Right renal pelvis (tissue), 4 donors: Measurements from ENCODE around the gene DNAJC8. TPM values are rescaled to one million over a fixed set of nuclear protein-coding genes. Genes with fewer than 3 reads are reported as not detected.
A peak's percentile ranks its signal among the peaks of the same experiment; 100 is the strongest.

Experiments used
- DNase-seq, 4 donors: peaks; one replicate each; pipeline ENCODE4 v3.0.0-alpha.2; 2013; ENCODE audit warnings: low read depth in 4 of 4, low spot score in 3 of 4, missing footprints in 1 of 4
- polyA plus RNA-seq, 4 donors: library from polyadenylated mRNA; unstranded; fragments of 120-200 nt; gene quantifications; one replicate each; pipeline ENCODE4 v1.2.1, GENCODE V29; 2013; ENCODE audit not compliant: insufficient read length in 4 of 4

Gene DNAJC8
- polyA plus RNA-seq, 4 donors, result 147 to 176 (median 171) TPM

- DNase-seq, result no peak
These were observed 23.5 kb upstream of the DNAJC8 start for GRCh38 chr1:28256197-28256827.

- no peak for DNase-seq
These were observed 17.1 kb upstream of the DNAJC8 start for GRCh38 chr1:28249866-28250295.

GRCh38 chr1:28249013-28249865 lies 16.4 kb upstream of the DNAJC8 start:
- DNase-seq, result no peak

- peak in 1 of 4 donors; percentile 74 for DNase-seq
These were observed 15.6 kb upstream of the DNAJC8 start for GRCh38 chr1:28248273-28249012.

- no peak for DNase-seq
These were observed 14.9 kb upstream of the DNAJC8 start for GRCh38 chr1:28247612-28248272.

GRCh38 chr1:28246427-28246832 lies 13.6 kb upstream of the DNAJC8 start:
- DNase-seq, result no peak

GRCh38 chr1:28244549-28245251 lies 11.9 kb upstream of the DNAJC8 start:
- DNase-seq, result no peak

GRCh38 chr1:28243685-28244311 lies 11.0 kb upstream of the DNAJC8 start:
- DNase-seq, result no peak

GRCh38 chr1:28241638-28242241 lies 8.9 kb upstream of the DNAJC8 start:
- no peak for DNase-seq

- no peak for DNase-seq
These were observed 7.2 kb upstream of the DNAJC8 start for GRCh38 chr1:28240024-28240423.

GRCh38 chr1:28239004-28239403 lies 6.2 kb upstream of the DNAJC8 start:
- DNase-seq, result no peak

GRCh38 chr1:28236656-28237322 lies 4.0 kb upstream of the DNAJC8 start:
- DNase-seq, result no peak

- DNase-seq, result peak; percentile 88 to 96 (median 96)
These were observed 3.2 kb upstream of the DNAJC8 start, which contains the start of gene ATP5IF1 for GRCh38 chr1:28235755-28236655. ATP5IF1 (plus strand) TSS chr1:28236124; CDS start chr1:28236184, 60 bp downstream.

- no peak for DNase-seq
These were observed 406 bp upstream of the DNAJC8 start for GRCh38 chr1:28233264-28233606.

- DNase-seq, result no peak
These were observed 2.8 kb downstream of the DNAJC8 start for GRCh38 chr1:28229996-28230395.

GRCh38 chr1:28229089-28229488 lies 3.7 kb downstream of the DNAJC8 start:
- no peak for DNase-seq

- no peak for DNase-seq
These were observed 19.5 kb downstream of the DNAJC8 start for GRCh38 chr1:28213315-28213714.

GRCh38 chr1:28209700-28210099 lies 23.1 kb downstream of the DNAJC8 start:
- no peak for DNase-seq
